Measurements from ENCODE around the gene SFXN5.

SFXN5 gene

DNA sequence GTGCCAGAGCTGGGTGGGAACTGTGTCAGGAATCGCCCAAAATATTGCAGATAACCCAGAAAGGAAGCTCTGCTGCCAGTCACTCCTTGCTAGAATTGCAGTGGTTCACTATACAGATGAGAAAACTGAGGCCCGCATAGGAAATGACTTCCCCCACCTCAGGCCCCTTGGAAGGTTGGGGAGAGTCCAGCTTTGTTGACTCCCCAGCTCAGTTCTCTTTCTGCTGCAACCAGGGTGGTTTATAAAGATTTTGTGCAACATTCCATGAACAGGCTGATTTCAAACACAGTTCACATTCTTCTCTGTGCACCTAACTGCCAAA, 173.0 kb downstream of the SFXN5 start:
- POLR2A ChIA-PET = no interaction called here
- CTCF ChIA-PET = interaction anchor here (0.6 to 3.9 kb wide), 7 partner anchors 11 to 278 kb away, joined by 3 to 15 read pairs (median 3); partner anchors contain the start of genes EMX1 and SPR

More for the DNA sequence above, 173.0 kb downstream of the SFXN5 start:
- H3K4me3 ChIP-seq (ENCODE audit: low read depth, low read length) = no peak overlapping the region
- no peak overlapping the region for H3K27ac ChIP-seq (ENCODE audit: extremely low read depth, low read depth, low read length)
- TF ChIP-seq ZBTB11 (tag by site-specific recombination; conservative IDR thresholded peaks at IDR 0.05; ENCODE audit: low read depth) = no peak
- TF ChIP-seq HOXC10 (CRISPR knock-in tag; IDR thresholded peaks at IDR 0.05) = no peak
- no peak for TF ChIP-seq ZNF560 (tag by site-specific recombination; IDR thresholded peaks at IDR 0.05; ENCODE audit: borderline replicate concordance)
- TF ChIP-seq, protein P1, sequence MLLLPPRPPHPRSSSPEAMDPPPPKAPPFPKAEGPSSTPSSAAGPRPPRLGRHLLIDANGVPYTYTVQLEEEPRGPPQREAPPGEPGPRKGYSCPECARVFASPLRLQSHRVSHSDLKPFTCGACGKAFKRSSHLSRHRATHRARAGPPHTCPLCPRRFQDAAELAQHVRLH (tag by site-specific recombination; IDR thresholded peaks at IDR 0.05) = no peak
- TF ChIP-seq ZIC2 (tag by site-specific recombination; IDR thresholded peaks at IDR 0.05) = no peak
- no peak for TF ChIP-seq KLF1 (tag by site-specific recombination; IDR thresholded peaks at IDR 0.05)
- no peak for TF ChIP-seq ZNF302 (tag by site-specific recombination; IDR thresholded peaks at IDR 0.05; ENCODE audit: low read depth)
- TF ChIP-seq ZNF501 (tag by site-specific recombination; IDR thresholded peaks at IDR 0.05) = no peak
- TF ChIP-seq ZNF585B (tag by site-specific recombination; IDR thresholded peaks at IDR 0.05) = no peak
- no peak for TF ChIP-seq BCL11A (tag by site-specific recombination; IDR thresholded peaks at IDR 0.05; ENCODE audit: low read depth)
- TF ChIP-seq ZNF571 (tag by site-specific recombination; IDR thresholded peaks at IDR 0.05) = no peak
- TF ChIP-seq ZNF132 (tag by site-specific recombination; IDR thresholded peaks at IDR 0.05; ENCODE audit: borderline replicate concordance) = no peak
- TF ChIP-seq ZNF658 (tag by site-specific recombination; IDR thresholded peaks at IDR 0.05) = no peak
- no peak for TF ChIP-seq KLF8 (tag by site-specific recombination; IDR thresholded peaks at IDR 0.05)
- TF ChIP-seq ZNF518A (tag by site-specific recombination; conservative IDR thresholded peaks at IDR 0.05; ENCODE audit: low read depth) = no peak
- H3K4me1 ChIP-seq (ENCODE audit: control insufficient read depth, insufficient read depth, low read length) = no peaks in the 10 kb centered on the region
- H3K36me3 ChIP-seq (ENCODE audit: control insufficient read depth in 2 of 2, insufficient read depth in 1 of 2, low read length in 2 of 2) = no peaks in the 10 kb centered on the region
- no peaks in the 10 kb centered on the region for H3K9me3 ChIP-seq (ENCODE audit: control insufficient read depth, insufficient read depth, low read depth, low read length)

Measured in HEK293 (cell line).